SK-N-MC (cell line): ENCODE results near the gene LRP1B.

Experiments used
- EZH2 ChIP-seq: fragments of 200-600 bp; sonication (generic); IDR thresholded peaks from one replicate; pipeline ENCODE4 v1.6.1; 2017; ENCODE audit warnings: antibody characterized with exemption
- POLR2AphosphoS5 ChIP-seq: IDR thresholded peaks from 2 replicates; pipeline ENCODE4 v1.6.1; 2012; ENCODE audit warnings: mild to moderate bottlenecking, low read depth, low read length, borderline replicate concordance

DNA sequence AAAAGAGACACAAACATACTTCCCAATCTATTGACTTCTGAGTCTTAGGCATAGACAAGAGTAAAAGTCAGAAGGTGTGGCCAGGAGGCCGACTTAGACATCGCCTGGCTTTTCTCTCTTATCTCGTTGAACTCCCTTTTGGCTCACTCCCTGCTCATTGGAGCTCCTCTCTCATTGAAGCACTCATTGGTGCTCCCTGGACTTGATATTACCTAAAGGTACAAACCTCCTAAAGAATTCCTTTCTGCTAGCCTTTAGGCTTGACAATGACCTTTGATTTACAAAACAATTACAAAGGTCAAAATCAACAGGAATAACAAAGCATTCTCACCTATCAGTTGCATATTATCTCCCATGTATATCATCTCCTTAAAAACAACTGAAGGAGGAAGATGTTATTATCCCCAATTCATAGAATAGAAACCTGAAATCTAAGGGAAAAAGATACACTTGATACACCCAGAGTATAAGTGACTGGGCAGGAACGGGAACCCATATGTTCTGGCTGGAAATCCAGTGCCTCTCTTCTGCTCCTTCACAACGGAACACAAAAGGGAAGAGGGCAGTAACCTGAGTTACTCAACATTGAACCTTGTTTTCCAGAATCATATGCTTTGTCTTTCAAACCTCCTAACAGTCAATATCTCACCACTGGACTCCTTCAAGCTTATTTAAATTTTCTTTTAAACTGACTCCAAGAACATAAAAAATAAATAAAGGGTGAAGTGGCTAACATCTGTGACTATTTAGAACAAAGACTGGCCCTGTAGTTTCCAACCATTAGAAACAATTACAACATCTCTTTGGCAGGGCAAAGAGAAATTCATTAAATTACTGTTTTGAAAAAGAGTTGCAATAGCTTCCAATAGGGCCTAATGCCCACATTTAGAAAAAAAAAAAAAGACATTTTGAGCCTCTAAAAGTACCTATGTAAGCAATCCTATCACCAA is 1247.9 kb downstream of the LRP1B start:
- TF ChIP-seq POLR2AphosphoS5: no peak
- no peak for TF ChIP-seq EZH2
